Fibroblast of villous mesenchyme (primary cell): ENCODE results near the gene OTUD1. TPM values are rescaled to one million over a fixed set of nuclear protein-coding genes. Genes with fewer than 3 reads are reported as not detected.

ENCODE experiments used
- DNase-seq: peaks from one replicate; pipeline ENCODE4 v3.0.0-alpha.2; 2010; ENCODE audit warnings: low read depth
- H3K4me3 ChIP-seq: 2 replicates; pipeline ENCODE4 v1.5.1; 2011; ENCODE audit warnings: low read depth, mild to moderate bottlenecking, low read length
- CTCF ChIP-seq: IDR thresholded peaks from 2 replicates; pipeline ENCODE4 v1.5.1; 2012; ENCODE audit warnings: low read depth, mild to moderate bottlenecking, low read length; ENCODE audit not compliant: insufficient read depth
- total RNA-seq: library from RNA; depleted of rRNA; stranded (reverse); fragments of >200 nt; gene quantifications from 2 replicates; pipeline ENCODE4 v1.2.3, GENCODE V29; 2012

OTUD1 gene
- total RNA-seq, 1 donor, result 6.0 TPM

- H3K4me3 ChIP-seq, result no peak overlapping the region
- DNase-seq, result no peak
- TF ChIP-seq CTCF, result no peak
Measured at GRCh38 chr10:23402856-23403255, 36.0 kb upstream of the OTUD1 start.

GRCh38 chr10:23403278-23403677 is 35.6 kb upstream of the OTUD1 start:
- no peak for TF ChIP-seq CTCF
- no peak overlapping the region for H3K4me3 ChIP-seq
- DNase-seq, result no peak

- DNase-seq, result no peak
- TF ChIP-seq CTCF, result no peak
- no peak overlapping the region for H3K4me3 ChIP-seq
Measured at GRCh38 chr10:23403719-23404118, 35.2 kb upstream of the OTUD1 start.

- DNase-seq, result no peak
- no peak for TF ChIP-seq CTCF
- H3K4me3 ChIP-seq, result no peak overlapping the region
Measured at GRCh38 chr10:23404461-23404980, 34.4 kb upstream of the OTUD1 start.

- peak; percentile 97 for DNase-seq
- no peak overlapping the region for H3K4me3 ChIP-seq
- no peak for TF ChIP-seq CTCF
Measured at GRCh38 chr10:23405540-23405939, 33.3 kb upstream of the OTUD1 start.

GRCh38 chr10:23406409-23406808 is 32.5 kb upstream of the OTUD1 start:
- TF ChIP-seq CTCF, result no peak
- no peak for DNase-seq
- no peak overlapping the region for H3K4me3 ChIP-seq

- TF ChIP-seq CTCF, result no peak
- peak; percentile 97 for DNase-seq
- H3K4me3 ChIP-seq, result no peak overlapping the region
Measured at GRCh38 chr10:23408330-23408976, 30.4 kb upstream of the OTUD1 start.
